ENCODE data around the gene SASH1.

GRCh38 chr6:148398678-148399077 lies 56.0 kb downstream of the SASH1 start:
- TF ChIP-seq CTCF (tag by site-specific recombination; IDR thresholded peaks at IDR 0.05) (no peak), SP2 (tag by site-specific recombination; IDR thresholded peaks at IDR 0.05) (no peak), ZNF426 (tag by site-specific recombination; IDR thresholded peaks at IDR 0.05) (no peak), YY1 (tag by site-specific recombination; IDR thresholded peaks at IDR 0.05) (no peak), ZNF121 (tag by site-specific recombination; IDR thresholded peaks at IDR 0.05) (no peak), ZNF341 (tag by site-specific recombination; IDR thresholded peaks at IDR 0.05; ENCODE audit: low read depth) (no peak), ZBTB49 (tag by site-specific recombination; IDR thresholded peaks at IDR 0.05; ENCODE audit: low read depth) (no peak), REST (tag by site-specific recombination; IDR thresholded peaks at IDR 0.05) (no peak), ZNF23 (tag by site-specific recombination; IDR thresholded peaks at IDR 0.05; ENCODE audit: borderline replicate concordance) (no peak), ZEB2 (tag by site-specific recombination; IDR thresholded peaks at IDR 0.05) (no peak), ZNF639 (tag by site-specific recombination; IDR thresholded peaks at IDR 0.05) (no peak), GLI2 (tag by site-specific recombination; IDR thresholded peaks at IDR 0.05; ENCODE audit: borderline replicate concordance, low read depth) (no peak), ZNF747 (tag by site-specific recombination; IDR thresholded peaks at IDR 0.05) (no peak)

All from HEK293 (cell line).